K562 (cell line): ENCODE measurements around the gene MADCAM1. TPM values are rescaled to one million over a fixed set of nuclear protein-coding genes. Genes with fewer than 3 reads are reported as not detected.

Experiments
- COPS2 ChIP-seq: fragments of 450-650 bp; conservative IDR thresholded peaks from 2 replicates; pipeline ENCODE4 v1.6.1; 2016; ENCODE audit warnings: mild to moderate bottlenecking, moderate library complexity
- HIVEP1 ChIP-seq: fragments of 250-450 bp; sonication (Bioruptor Pico); IDR thresholded peaks from 2 replicates; pipeline ENCODE4 v1.4.0; 2020; ENCODE audit warnings: mild to moderate bottlenecking
- HOMEZ ChIP-seq: fragments of 250-450 bp; sonication (Bioruptor Pico); IDR thresholded peaks from 2 replicates; pipeline ENCODE4 v1.4.0; 2020; ENCODE audit warnings: mild to moderate bottlenecking, moderate library complexity
- MAX ChIP-seq: sonication (generic); formaldehyde crosslinking; IDR thresholded peaks from 2 replicates; pipeline ENCODE4 v1.9.0; 2022; ENCODE audit warnings: mild to moderate bottlenecking, missing genetic modification reagents
- MBD1 ChIP-seq: fragments of 250-450 bp; sonication (Bioruptor Pico); IDR thresholded peaks from 2 replicates; pipeline ENCODE4 v1.8.0; 2022; ENCODE audit warnings: inconsistent platforms
- NCOA4 ChIP-seq: fragments of 450-650 bp; IDR thresholded peaks from 2 replicates; pipeline ENCODE4 v1.6.1; 2018; ENCODE audit warnings: mild to moderate bottlenecking; ENCODE audit not compliant: partially characterized antibody
- NFXL1 ChIP-seq: fragments of 450-650 bp; formaldehyde crosslinking; IDR thresholded peaks from 2 replicates; pipeline ENCODE4 v1.4.0; 2021; ENCODE audit warnings: mild to moderate bottlenecking
- NRF1 ChIP-seq, 2 experiments: fragments of 450-650 bp; IDR thresholded peaks in 1 of 2; conservative IDR thresholded peaks in 1 of 2; 2 replicates each; pipeline ENCODE4 v1.6.1; 2014; ENCODE audit warnings: mild to moderate bottlenecking in 2 of 2
- RBBP5 ChIP-seq: fragments of 200-600 bp; sonication (generic); IDR thresholded peaks from 2 replicates; pipeline ENCODE4 v1.6.1; 2012; ENCODE audit warnings: borderline replicate concordance, mild to moderate bottlenecking, low read length, control low read depth, inconsistent platforms; ENCODE audit not compliant: insufficient read depth, poor library complexity, severe bottlenecking
- SNIP1 ChIP-seq: fragments of 450-650 bp; IDR thresholded peaks from 2 replicates; pipeline ENCODE4 v1.7.1; 2017; ENCODE audit warnings: low read depth, mild to moderate bottlenecking
- STAG1 ChIP-seq: sonication (generic); formaldehyde crosslinking; IDR thresholded peaks from 2 replicates; pipeline ENCODE4 v1.5.0; 2020; ENCODE audit warnings: missing genetic modification reagents, borderline replicate concordance
- ZBTB17 ChIP-seq: fragments of 450-650 bp; formaldehyde crosslinking; IDR thresholded peaks from 2 replicates; pipeline ENCODE4 v1.4.0; 2020; ENCODE audit warnings: mild to moderate bottlenecking
- ZBTB8A ChIP-seq: fragments of 450-650 bp; IDR thresholded peaks from 2 replicates; pipeline ENCODE4 v1.6.1; 2018; ENCODE audit warnings: mild to moderate bottlenecking, moderate library complexity; ENCODE audit not compliant: partially characterized antibody
- ZFP91 ChIP-seq: sonication (generic); formaldehyde crosslinking; IDR thresholded peaks from 2 replicates; pipeline ENCODE4 v1.8.0; 2022; ENCODE audit warnings: mild to moderate bottlenecking, missing genetic modification reagents
- ZNF263 ChIP-seq: sonication (generic); formaldehyde crosslinking; IDR thresholded peaks from 2 replicates; pipeline ENCODE4 v1.8.0; 2022; ENCODE audit warnings: mild to moderate bottlenecking, missing genetic modification reagents, borderline replicate concordance
- ZNF586 ChIP-seq: fragments of 450-650 bp; formaldehyde crosslinking; conservative IDR thresholded peaks from 2 replicates; pipeline ENCODE4 v1.4.0; 2020; ENCODE audit warnings: mild to moderate bottlenecking, moderate library complexity
- ZNF699 ChIP-seq: fragments of 250-450 bp; sonication (Bioruptor Pico); IDR thresholded peaks from 2 replicates; pipeline ENCODE4 v1.8.0; 2021; ENCODE audit warnings: mild to moderate bottlenecking, moderate library complexity; ENCODE audit not compliant: insufficient replicate concordance
- polyA plus RNA-seq, 8 experiments: library from polyadenylated mRNA; depleted of rRNA in 4 of 8; stranded (reverse) in 5 of 8; unstranded in 3 of 8; fragments of >200 nt; fragmentation: Nextera tagmentation in 2 of 8; fragmentation: Illumina TruSeq in 1 of 8; extraction: Ambion mirVana in 2 of 8; extraction: Trizol in 1 of 8; gene quantifications; 2 replicates each; pipeline versions ENCODE4 v1.2.1 to v1.2.3, GENCODE V29; 2011 to 2014; ENCODE audit warnings: inconsistent platforms in 1 of 8, missing spikeins in 1 of 8
- total RNA-seq, 7 experiments: library from RNA; depleted of rRNA in 6 of 7; stranded (reverse); fragments of >200 nt in 6 of 7; fragmentation: Illumina TruSeq in 2 of 7; extraction: Trizol in 2 of 7; gene quantifications; 2 replicates each; pipeline versions ENCODE4 v1.2.1 to v1.2.3, GENCODE V29; 2011 to 2021; ENCODE audit warnings: low replicate concordance in 1 of 7
- TF ChIP-seq, protein P1 (sequence below): sonication (generic); formaldehyde crosslinking; IDR thresholded peaks from 2 replicates; pipeline ENCODE4 v1.8.0; 2022; ENCODE audit warnings: mild to moderate bottlenecking, missing genetic modification reagents
- TF ChIP-seq, protein P2 (sequence below): fragments of 250-450 bp; sonication (Bioruptor Pico); IDR thresholded peaks from 2 replicates; pipeline ENCODE4 v1.8.0; 2021; ENCODE audit warnings: moderate library complexity, mild to moderate bottlenecking, inconsistent platforms

Gene MADCAM1
- total and polyA plus RNA-seq, 9 of the 15 experiments (the other 6 are each of a cell fraction or from before 2014, with no cell fraction given), result 0.09 to 0.36 (median 0.09) TPM; not detected in 6

DNA sequence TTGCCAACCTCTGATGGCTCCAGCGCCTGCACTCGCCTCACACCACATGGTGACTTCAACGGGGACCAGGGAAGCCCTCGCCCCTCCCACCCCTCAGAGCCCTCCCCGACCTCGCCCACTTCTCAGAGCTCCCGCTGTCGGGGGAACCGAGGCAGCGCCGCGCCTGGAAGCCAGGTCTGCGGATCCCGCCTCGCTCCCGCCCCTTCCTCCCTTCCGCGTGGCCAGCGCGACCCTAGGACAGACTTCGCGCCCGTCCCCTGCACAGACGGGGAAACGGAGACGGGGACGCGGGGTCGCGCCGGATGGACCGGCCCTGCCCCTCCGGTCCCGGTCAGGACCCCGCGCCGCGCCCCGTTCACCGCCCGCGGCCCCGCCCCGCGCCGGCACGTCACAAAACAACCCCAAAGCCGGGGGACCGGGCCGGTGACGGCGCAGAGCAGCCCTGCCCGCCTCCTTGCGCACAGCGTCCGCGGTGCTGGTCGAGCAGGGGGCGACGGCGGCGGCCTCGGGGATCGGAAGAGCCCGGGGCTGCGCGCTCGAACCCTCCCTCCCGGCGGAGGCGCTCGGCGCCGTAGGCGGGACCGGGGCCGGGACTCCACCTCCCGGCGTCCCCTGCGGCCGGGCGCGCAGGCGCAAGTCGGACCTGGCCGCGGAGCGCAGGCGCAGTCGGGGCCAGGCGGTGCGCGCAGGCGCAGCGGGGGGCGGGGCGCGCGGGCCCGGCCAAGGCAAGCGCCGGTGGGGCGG is 34.9 kb downstream of the MADCAM1 start (continued):
- TF ChIP-seq MBD1, result no peak
- no peak for TF ChIP-seq COPS2
- peak; percentile 19; the same call in 1 of the 2 replicates for TF ChIP-seq HOMEZ (CRISPR knock-in tag)
- peak; percentile 57; the same call in 1 of the 2 replicates for TF ChIP-seq MAX (CRISPR knock-in tag)
- no peak for TF ChIP-seq ZFP91 (CRISPR knock-in tag)
- TF ChIP-seq NRF1 (conservative IDR thresholded peaks at IDR 0.05 in 1 of 2, IDR thresholded peaks at IDR 0.05 in 1 of 2), result peak in 1 of 2 experiments; percentile 90; a peak in 2 of 4 replicates
- no peak for TF ChIP-seq HIVEP1
- TF ChIP-seq, protein P1, sequence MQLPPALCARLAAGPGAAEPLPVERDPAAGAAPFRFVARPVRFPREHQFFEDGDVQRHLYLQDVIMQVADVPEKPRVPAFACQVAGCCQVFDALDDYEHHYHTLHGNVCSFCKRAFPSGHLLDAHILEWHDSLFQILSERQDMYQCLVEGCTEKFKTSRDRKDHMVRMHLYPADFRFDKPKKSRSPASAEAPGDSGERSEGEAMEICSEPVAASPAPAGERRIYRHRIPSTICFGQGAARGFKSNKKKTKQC (CRISPR knock-in tag), result no peak
- TF ChIP-seq ZBTB17 (CRISPR knock-in tag), result peak; percentile 77; the same call in 1 of the 2 replicates
- TF ChIP-seq ZNF586 (CRISPR knock-in tag), result no peak
- no peak for TF ChIP-seq SNIP1
- TF ChIP-seq, protein P2, sequence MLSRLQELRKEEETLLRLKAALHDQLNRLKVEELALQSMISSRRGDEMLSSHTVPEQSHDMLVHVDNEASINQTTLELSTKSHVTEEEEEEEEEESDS (CRISPR knock-in tag), result no peak
- no peak for TF ChIP-seq RBBP5
- no peak for TF ChIP-seq ZBTB8A
- no peak for TF ChIP-seq NCOA4
- TF ChIP-seq STAG1 (CRISPR knock-in tag), result no peak
- no peak for TF ChIP-seq ZNF263
- TF ChIP-seq ZNF699 (CRISPR knock-in tag), result no peak
- TF ChIP-seq NFXL1 (CRISPR knock-in tag), result no peak
